HepG2 (cell line): Measurements from ENCODE around the gene HADH. TPM values are rescaled to one million over a fixed set of nuclear protein-coding genes. Genes with fewer than 3 reads are reported as not detected.
A peak's percentile ranks its signal among the peaks of the same experiment; 100 is the strongest.

Experiments used
- DR1 ChIP-seq: sonication (generic); formaldehyde crosslinking; IDR thresholded peaks from 2 replicates; pipeline ENCODE4 v1.8.0; 2021; ENCODE audit warnings: mild to moderate bottlenecking, missing genetic modification reagents, inconsistent platforms
- PHF5A ChIP-seq: IDR thresholded peaks from one replicate; pipeline ENCODE4 v1.6.1; 2018; ENCODE audit warnings: low read depth, missing genetic modification reagents; ENCODE audit not compliant: unreplicated experiment
- SKI ChIP-seq: fragments of 450-650 bp; IDR thresholded peaks from one replicate; pipeline ENCODE4 v1.6.1; 2018; ENCODE audit warnings: mild to moderate bottlenecking; ENCODE audit not compliant: partially characterized antibody
- polyA plus RNA-seq, 8 experiments: library from polyadenylated mRNA; depleted of rRNA in 3 of 8; stranded (reverse) in 7 of 8; unstranded in 1 of 8; fragments of >200 nt; fragmentation: Illumina TruSeq in 4 of 8; extraction: Trizol in 4 of 8; gene quantifications; 2 replicates each; pipeline versions ENCODE4 v1.2.1 to v1.2.3, GENCODE V29; 2011 to 2016; ENCODE audit warnings: low read depth in 4 of 8, missing spikeins in 1 of 8, mixed read lengths in 1 of 8; ENCODE audit not compliant: insufficient read depth in 1 of 8
- total RNA-seq, 5 experiments: library from RNA; depleted of rRNA; stranded (reverse); fragments of >200 nt; fragmentation: Illumina TruSeq; extraction: Trizol; gene quantifications; 2 replicates each; pipeline ENCODE4 v1.2.3, GENCODE V29; 2016; ENCODE audit warnings: low read depth in 1 of 5
- TF ChIP-seq, protein P1 (sequence below): sonication (generic); formaldehyde crosslinking; IDR thresholded peaks from 2 replicates; pipeline ENCODE4 v1.5.0; 2020; ENCODE audit warnings: mild to moderate bottlenecking, missing genetic modification reagents
- TF ChIP-seq, protein P2 (sequence below): sonication (generic); formaldehyde crosslinking; IDR thresholded peaks from 2 replicates; pipeline ENCODE4 v1.4.0; 2020; ENCODE audit warnings: mild to moderate bottlenecking, missing genetic modification reagents
- TF ChIP-seq, protein P3 (sequence below), 2 experiments: fragments of 450-650 bp in 1 of 2; sonication (generic) in 1 of 2; formaldehyde crosslinking in 1 of 2; IDR thresholded peaks; 2 replicates each; pipeline versions ENCODE4 v1.6.1 to v1.8.0; 2016 to 2022; ENCODE audit warnings: antibody characterized with exemption in 1 of 2, mild to moderate bottlenecking in 1 of 2, missing genetic modification reagents in 1 of 2

The HADH gene
- total and polyA plus RNA-seq, 2 of the 13 experiments (the other 11 are each of a cell fraction or from before 2014, with no cell fraction given): 29.6 to 33.9 TPM

DNA sequence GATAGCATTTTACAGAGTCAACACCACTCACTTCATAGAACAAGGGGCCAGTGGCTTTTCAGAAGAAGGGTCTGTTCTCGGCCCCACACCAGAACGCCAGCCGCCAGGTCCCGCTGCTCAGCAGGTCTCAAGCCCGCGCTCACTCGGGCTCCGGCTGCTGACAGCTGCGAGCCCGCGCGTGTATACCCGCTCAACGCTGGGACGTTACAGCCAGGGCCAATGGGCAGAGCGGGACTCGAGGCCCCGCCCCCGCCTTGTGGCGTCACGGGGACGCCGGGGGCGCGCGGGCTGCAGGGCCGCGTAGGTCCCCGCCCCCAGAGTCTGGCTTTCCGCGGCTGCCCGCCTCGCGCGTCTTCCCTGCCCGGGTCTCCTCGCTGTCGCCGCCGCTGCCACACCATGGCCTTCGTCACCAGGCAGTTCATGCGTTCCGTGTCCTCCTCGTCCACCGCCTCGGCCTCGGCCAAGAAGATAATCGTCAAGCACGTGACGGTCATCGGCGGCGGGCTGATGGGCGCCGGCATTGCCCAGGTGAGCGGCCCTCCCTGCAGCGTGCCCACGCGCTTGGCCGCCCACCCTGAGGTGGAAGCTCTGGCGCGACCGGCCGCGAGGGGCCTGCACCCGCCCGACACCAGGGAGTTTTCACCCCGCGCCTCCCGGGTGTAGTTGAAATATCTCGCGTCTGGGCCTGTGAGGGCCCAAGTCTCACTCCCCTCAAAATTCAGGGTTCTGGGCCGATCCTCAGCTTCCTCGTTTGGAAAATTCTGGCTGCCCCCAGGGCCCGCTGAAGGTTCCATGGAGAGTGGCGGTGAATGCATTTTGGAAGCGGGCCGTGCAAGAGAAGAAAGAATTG is at the start of gene HADH (continued):
- TF ChIP-seq, protein P1, sequence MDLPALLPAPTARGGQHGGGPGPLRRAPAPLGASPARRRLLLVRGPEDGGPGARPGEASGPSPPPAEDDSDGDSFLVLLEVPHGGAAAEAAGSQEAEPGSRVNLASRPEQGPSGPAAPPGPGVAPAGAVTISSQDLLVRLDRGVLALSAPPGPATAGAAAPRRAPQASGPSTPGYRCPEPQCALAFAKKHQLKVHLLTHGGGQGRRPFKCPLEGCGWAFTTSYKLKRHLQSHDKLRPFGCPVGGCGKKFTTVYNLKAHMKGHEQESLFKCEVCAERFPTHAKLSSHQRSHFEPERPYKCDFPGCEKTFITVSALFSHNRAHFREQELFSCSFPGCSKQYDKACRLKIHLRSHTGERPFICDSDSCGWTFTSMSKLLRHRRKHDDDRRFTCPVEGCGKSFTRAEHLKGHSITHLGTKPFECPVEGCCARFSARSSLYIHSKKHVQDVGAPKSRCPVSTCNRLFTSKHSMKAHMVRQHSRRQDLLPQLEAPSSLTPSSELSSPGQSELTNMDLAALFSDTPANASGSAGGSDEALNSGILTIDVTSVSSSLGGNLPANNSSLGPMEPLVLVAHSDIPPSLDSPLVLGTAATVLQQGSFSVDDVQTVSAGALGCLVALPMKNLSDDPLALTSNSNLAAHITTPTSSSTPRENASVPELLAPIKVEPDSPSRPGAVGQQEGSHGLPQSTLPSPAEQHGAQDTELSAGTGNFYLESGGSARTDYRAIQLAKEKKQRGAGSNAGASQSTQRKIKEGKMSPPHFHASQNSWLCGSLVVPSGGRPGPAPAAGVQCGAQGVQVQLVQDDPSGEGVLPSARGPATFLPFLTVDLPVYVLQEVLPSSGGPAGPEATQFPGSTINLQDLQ (CRISPR knock-in tag): no peak
- TF ChIP-seq PHF5A (no peak), SKI (no peak), DR1 (CRISPR knock-in tag) (peak; percentile 60)
- TF ChIP-seq, protein P2, sequence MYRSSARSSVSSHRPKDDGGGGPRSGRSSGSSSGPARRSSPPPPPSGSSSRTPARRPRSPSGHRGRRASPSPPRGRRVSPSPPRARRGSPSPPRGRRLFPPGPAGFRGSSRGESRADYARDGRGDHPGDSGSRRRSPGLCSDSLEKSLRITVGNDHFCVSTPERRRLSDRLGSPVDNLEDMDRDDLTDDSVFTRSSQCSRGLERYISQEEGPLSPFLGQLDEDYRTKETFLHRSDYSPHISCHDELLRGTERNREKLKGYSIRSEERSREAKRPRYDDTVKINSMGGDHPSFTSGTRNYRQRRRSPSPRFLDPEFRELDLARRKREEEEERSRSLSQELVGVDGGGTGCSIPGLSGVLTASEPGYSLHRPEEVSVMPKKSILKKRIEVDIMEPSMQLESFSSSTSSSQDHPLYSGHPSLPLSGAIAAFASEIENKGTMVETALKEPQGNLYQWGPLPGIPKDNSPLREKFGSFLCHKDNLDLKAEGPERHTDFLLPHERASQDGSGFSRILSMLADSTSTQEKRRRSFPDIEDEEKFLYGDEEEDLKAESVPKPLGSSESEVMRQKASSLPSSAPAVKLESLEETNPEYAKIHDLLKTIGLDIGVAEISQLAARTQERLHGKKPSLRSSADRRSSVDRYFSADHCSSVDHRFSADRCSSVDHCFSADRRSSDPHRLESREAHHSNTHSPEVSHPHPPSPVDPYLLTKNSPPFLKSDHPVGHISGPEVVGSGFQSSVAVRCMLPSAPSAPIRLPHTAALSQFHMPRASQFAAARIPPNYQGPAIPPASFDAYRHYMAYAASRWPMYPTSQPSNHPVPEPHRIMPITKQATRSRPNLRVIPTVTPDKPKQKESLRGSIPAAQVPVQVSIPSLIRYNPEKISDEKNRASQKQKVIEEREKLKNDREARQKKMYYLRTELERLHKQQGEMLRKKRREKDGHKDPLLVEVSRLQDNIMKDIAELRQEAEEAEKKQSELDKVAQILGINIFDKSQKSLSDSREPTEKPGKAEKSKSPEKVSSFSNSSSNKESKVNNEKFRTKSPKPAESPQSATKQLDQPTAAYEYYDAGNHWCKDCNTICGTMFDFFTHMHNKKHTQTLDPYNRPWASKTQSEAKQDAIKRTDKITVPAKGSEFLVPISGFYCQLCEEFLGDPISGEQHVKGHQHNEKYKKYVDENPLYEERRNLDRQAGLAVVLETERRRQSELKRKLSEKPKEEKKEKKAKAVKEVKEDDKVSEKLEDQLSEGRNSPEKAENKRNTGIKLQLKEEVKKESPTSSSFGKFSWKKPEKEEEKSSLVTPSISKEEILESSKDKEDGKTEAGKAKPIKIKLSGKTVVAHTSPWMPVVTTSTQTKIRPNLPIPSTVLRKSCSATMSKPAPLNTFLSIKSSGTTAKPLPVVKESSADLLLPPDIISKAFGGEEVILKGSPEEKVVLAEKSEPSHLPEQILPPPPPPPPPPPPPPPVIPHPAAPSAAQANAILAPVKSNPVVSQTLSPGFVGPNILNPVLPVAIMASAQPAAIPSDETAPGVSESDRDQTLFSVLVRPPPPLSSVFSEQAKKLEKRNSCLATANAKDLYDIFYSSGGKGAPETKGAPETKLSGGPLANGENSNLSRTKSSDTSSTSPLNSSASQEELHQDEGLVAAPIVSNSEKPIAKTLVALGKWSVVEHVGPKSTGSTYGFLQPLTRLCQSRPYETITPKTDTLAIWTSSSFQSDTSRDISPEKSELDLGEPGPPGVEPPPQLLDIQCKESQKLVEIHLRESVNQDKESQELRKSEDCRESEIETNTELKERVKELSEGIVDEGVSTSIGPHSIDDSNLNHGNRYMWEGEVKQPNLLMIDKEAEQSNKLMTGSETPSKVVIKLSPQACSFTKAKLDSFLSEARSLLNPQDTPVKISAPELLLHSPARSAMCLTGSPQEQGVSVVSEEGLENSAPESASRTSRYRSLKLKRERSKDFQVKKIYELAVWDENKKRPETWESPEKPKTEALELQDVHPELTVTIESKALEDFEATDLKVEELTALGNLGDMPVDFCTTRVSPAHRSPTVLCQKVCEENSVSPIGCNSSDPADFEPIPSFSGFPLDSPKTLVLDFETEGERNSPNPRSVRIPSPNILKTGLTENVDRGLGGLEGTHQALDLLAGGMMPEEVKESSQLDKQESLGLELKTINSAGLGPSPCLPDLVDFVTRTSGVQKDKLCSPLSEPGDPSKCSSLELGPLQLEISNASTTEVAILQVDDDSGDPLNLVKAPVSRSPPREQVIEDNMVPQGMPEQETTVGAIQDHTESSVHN: no peak
- TF ChIP-seq, protein P3, sequence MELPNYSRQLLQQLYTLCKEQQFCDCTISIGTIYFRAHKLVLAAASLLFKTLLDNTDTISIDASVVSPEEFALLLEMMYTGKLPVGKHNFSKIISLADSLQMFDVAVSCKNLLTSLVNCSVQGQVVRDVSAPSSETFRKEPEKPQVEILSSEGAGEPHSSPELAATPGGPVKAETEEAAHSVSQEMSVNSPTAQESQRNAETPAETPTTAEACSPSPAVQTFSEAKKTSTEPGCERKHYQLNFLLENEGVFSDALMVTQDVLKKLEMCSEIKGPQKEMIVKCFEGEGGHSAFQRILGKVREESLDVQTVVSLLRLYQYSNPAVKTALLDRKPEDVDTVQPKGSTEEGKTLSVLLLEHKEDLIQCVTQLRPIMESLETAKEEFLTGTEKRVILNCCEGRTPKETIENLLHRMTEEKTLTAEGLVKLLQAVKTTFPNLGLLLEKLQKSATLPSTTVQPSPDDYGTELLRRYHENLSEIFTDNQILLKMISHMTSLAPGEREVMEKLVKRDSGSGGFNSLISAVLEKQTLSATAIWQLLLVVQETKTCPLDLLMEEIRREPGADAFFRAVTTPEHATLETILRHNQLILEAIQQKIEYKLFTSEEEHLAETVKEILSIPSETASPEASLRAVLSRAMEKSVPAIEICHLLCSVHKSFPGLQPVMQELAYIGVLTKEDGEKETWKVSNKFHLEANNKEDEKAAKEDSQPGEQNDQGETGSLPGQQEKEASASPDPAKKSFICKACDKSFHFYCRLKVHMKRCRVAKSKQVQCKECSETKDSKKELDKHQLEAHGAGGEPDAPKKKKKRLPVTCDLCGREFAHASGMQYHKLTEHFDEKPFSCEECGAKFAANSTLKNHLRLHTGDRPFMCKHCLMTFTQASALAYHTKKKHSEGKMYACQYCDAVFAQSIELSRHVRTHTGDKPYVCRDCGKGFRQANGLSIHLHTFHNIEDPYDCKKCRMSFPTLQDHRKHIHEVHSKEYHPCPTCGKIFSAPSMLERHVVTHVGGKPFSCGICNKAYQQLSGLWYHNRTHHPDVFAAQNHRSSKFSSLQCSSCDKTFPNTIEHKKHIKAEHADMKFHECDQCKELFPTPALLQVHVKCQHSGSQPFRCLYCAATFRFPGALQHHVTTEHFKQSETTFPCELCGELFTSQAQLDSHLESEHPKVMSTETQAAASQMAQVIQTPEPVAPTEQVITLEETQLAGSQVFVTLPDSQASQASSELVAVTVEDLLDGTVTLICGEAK (IDR thresholded peaks at IDR 0.05): no peak
- TF ChIP-seq, protein P3 (CRISPR knock-in tag; IDR thresholded peaks at IDR 0.05): no peak; the same call in 1 of the 2 replicates
